Endodermal cell (in vitro differentiated cells): ENCODE results near the gene AQP12A. TPM values are rescaled to one million over a fixed set of nuclear protein-coding genes. Genes with fewer than 3 reads are reported as not detected.

Experiments
- DNase-seq: peaks from one replicate; pipeline ENCODE4 v3.0.0-alpha.2; 2017
- H3K27ac ChIP-seq: 2 replicates; pipeline ENCODE4 v1.5.1; 2013; ENCODE audit warnings: mild to moderate bottlenecking, low read depth, low read length, moderate library complexity
- H3K27me3 ChIP-seq: 2 replicates; pipeline ENCODE4 v1.6.1; 2013; ENCODE audit warnings: mild to moderate bottlenecking, low read length, moderate library complexity; ENCODE audit not compliant: insufficient read depth, control insufficient read depth, poor library complexity, severe bottlenecking
- H3K36me3 ChIP-seq: 2 replicates; pipeline ENCODE4 v1.7.0; 2013; ENCODE audit warnings: mild to moderate bottlenecking, low read length, moderate library complexity; ENCODE audit not compliant: control insufficient read depth, insufficient read depth
- H3K4me1 ChIP-seq: one replicate; pipeline ENCODE4 v1.7.0; 2013; ENCODE audit warnings: low read length; ENCODE audit not compliant: control insufficient read depth, insufficient read depth
- H3K4me3 ChIP-seq: 2 replicates; pipeline ENCODE4 v1.5.1; 2013; ENCODE audit warnings: mild to moderate bottlenecking, low read length, moderate library complexity
- H3K9ac ChIP-seq: 2 replicates; pipeline ENCODE4 v1.6.1; 2013; ENCODE audit warnings: mild to moderate bottlenecking, low read length, moderate library complexity; ENCODE audit not compliant: poor library complexity, severe bottlenecking; ENCODE audit errors: extremely low read depth
- H3K9me3 ChIP-seq: 2 replicates; pipeline ENCODE4 v1.6.1; 2013; ENCODE audit warnings: mild to moderate bottlenecking, low read length, moderate library complexity; ENCODE audit not compliant: control insufficient read depth
- H3K27ac Mint-ChIP-seq: 2 replicates; pipeline ENCODE4 v1.8.0; 2020; ENCODE audit warnings: mixed read lengths
- H3K27me3 Mint-ChIP-seq: 2 replicates; pipeline ENCODE4 v1.8.0; 2021; ENCODE audit warnings: mild to moderate bottlenecking, mixed read lengths; ENCODE audit not compliant: insufficient read depth
- H3K36me3 Mint-ChIP-seq: 2 replicates; pipeline ENCODE4 v1.8.0; 2020; ENCODE audit warnings: low read depth, mixed read lengths
- H3K4me1 Mint-ChIP-seq: 2 replicates; pipeline ENCODE4 v1.8.0; 2020; ENCODE audit warnings: mixed read lengths
- H3K4me3 Mint-ChIP-seq: 2 replicates; pipeline ENCODE4 v1.8.0; 2020; ENCODE audit warnings: mild to moderate bottlenecking, moderate library complexity, mixed read lengths
- H3K9me3 Mint-ChIP-seq: 2 replicates; pipeline ENCODE4 v1.8.0; 2020; ENCODE audit warnings: mild to moderate bottlenecking, mixed read lengths
- CTCF ChIP-seq: fragments of 200-600 bp; sonication (generic); conservative IDR thresholded peaks from 2 replicates; pipeline ENCODE4 v1.5.0; 2021; ENCODE audit warnings: antibody characterized with exemption, mild to moderate bottlenecking
- WGBS, 2 experiments: methylation state at CpG; one replicate each; pipeline versions ENCODE4 v1.1.5 to v1.1.7; 2013; ENCODE audit warnings: missing lambda C conversion rate in 2 of 2, mixed read lengths in 1 of 2; ENCODE audit not compliant: insufficient coverage in 1 of 2, insufficient read length in 1 of 2; 5-methylcytosine and 5-hydroxymethylcytosine counted together
- total RNA-seq, 2 donors: library from RNA; stranded (reverse); fragmentation: NEBNext Ultra II Directional in 1 of 2; extraction: Animal tissue kit (Norgen Biotek cat#: 25700) in 1 of 2; gene quantifications; 2 replicates in 1 of 2; 3 replicates in 1 of 2; pipeline ENCODE4 v1.2.1, GENCODE V29; 2021

The AQP12A gene
- total RNA-seq, 2 donors from 2014 or later = not detected

GRCh38 chr2:240670402-240670801 is 21.3 kb upstream of the AQP12A start:
- peaks cover 18% of the 10 kb centered on the region for H3K9me3 ChIP-seq
- H3K4me1 Mint-ChIP-seq = peaks cover 20% of the 10 kb centered on the region
- peak overlapping the region; percentile 50 for H3K9ac ChIP-seq
- H3K4me1 ChIP-seq = peaks cover 2% of the 10 kb centered on the region
- peak overlapping the region; percentile 0 for H3K4me3 ChIP-seq
- peak overlapping the region; percentile 0 for H3K27ac ChIP-seq
- no peak overlapping the region for H3K4me3 Mint-ChIP-seq
- no peaks in the 10 kb centered on the region for H3K36me3 ChIP-seq
- H3K9me3 Mint-ChIP-seq = peaks cover 39% of the 10 kb centered on the region
- TF ChIP-seq CTCF = no peak
- peaks cover 2% of the 10 kb centered on the region for H3K27me3 Mint-ChIP-seq
- H3K27ac Mint-ChIP-seq = peak overlapping the region; percentile 74
- H3K36me3 Mint-ChIP-seq = no peaks in the 10 kb centered on the region
- peak; percentile 64 for DNase-seq
- WGBS, 2 experiments = 49 to 75% methylated on average over 5 to 7 of the region's 7 CpGs
- H3K27me3 ChIP-seq = no peaks in the 10 kb centered on the region

- Histone ChIP-seq H3K4me3 (peak overlapping the region; percentile 0), H3K36me3 (no peaks in the 10 kb centered on the region), H3K9me3 (peaks cover 13% of the 10 kb centered on the region), H3K27me3 (no peaks in the 10 kb centered on the region), H3K27ac (no peak overlapping the region), H3K9ac (no peak overlapping the region), H3K4me1 (peaks cover 2% of the 10 kb centered on the region)
- H3K9me3 Mint-ChIP-seq = peaks cover 36% of the 10 kb centered on the region
- peak overlapping the region; percentile 74 for H3K27ac Mint-ChIP-seq
- no peaks in the 10 kb centered on the region for H3K36me3 Mint-ChIP-seq
- H3K4me3 Mint-ChIP-seq = no peak overlapping the region
- TF ChIP-seq CTCF = no peak
- no peak for DNase-seq
- H3K4me1 Mint-ChIP-seq = peaks cover 20% of the 10 kb centered on the region
- WGBS, 2 experiments = 80 to 88% methylated on average over 3 to 4 of the region's 4 CpGs
- H3K27me3 Mint-ChIP-seq = peaks cover 2% of the 10 kb centered on the region
These were observed 20.7 kb upstream of the AQP12A start for GRCh38 chr2:240670950-240671349.

GRCh38 chr2:240672076-240672700 is 19.5 kb upstream of the AQP12A start:
- 93 to 94% methylated on average over 32 to 46 of the region's 46 CpGs for WGBS, 2 experiments
- H3K9me3 ChIP-seq = peaks cover 6% of the 10 kb centered on the region
- Mint-ChIP-seq H3K27ac (no peak overlapping the region), H3K4me3 (no peak overlapping the region), H3K36me3 (no peaks in the 10 kb centered on the region), H3K4me1 (peaks cover 20% of the 10 kb centered on the region), H3K27me3 (peaks cover 2% of the 10 kb centered on the region), H3K9me3 (peaks cover 27% of the 10 kb centered on the region)
- DNase-seq = no peak
- no peak overlapping the region for H3K27ac ChIP-seq
- H3K4me3 ChIP-seq = no peak overlapping the region
- H3K27me3 ChIP-seq = no peaks in the 10 kb centered on the region
- TF ChIP-seq CTCF = no peak
- no peak overlapping the region for H3K9ac ChIP-seq
- H3K36me3 ChIP-seq = no peaks in the 10 kb centered on the region
- peaks cover 2% of the 10 kb centered on the region for H3K4me1 ChIP-seq
